ENCODE data around the gene SLC4A1. TPM values are rescaled to one million over a fixed set of nuclear protein-coding genes. Genes with fewer than 3 reads are reported as not detected.

Gene SLC4A1
- total RNA-seq, 1 experiment from 2014 or later = not detected

GRCh38 chr17:44314031-44314430 lies 46.1 kb upstream of the SLC4A1 start (continued):
- no peak for TF ChIP-seq CBFB (CRISPR knock-in tag; IDR thresholded peaks at IDR 0.05; ENCODE audit: low read depth)

DNA sequence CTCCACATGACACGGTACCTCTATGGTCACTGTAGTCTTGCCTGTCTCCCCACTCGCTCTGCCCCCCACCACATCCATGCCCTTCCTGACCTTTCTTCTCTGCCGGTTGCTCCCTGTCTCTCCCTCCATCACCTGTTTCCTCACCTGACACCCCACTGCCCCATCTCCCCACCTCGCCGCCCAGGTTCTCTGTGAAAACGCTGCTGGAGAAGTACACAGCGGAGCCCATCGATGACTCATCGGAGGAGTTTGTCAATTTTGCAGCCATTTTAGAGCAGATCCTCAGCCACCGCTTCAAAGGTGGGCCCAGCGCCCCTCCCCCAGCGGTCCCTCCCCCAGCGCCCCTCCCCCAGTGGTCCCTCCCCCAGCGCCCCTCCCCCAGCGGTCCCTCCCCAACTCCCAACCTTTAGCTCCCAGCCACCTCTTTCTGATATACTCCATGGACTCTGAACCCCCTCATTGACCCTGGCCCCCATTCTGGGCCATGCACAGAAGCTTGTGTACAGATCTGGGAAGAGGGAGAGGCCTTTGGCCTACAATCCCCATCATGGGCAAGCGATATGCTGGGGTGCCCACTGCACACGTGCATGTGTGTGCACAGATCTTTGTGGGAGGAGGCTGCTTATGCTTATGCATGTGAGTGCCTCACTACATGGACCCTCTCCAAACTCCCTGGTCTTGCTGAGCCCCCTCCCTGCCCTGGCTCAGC lies 44.6 kb upstream of the SLC4A1 start:
- DNase-seq (ENCODE audit: low spot score) (no peak), ATAC-seq (no peak)
- Mint-ChIP-seq H3K4me3 (no peak overlapping the region), H3K27me3 (ENCODE audit: low read depth) (peaks cover 35% of the 10 kb centered on the region), H3K9me3 (no peaks in the 10 kb centered on the region), H3K27ac (no peak overlapping the region), H3K36me3 (no peaks in the 10 kb centered on the region), H3K4me1 (peaks cover 44% of the 10 kb centered on the region)
- TF ChIP-seq ATF1 (CRISPR knock-in tag; IDR thresholded peaks at IDR 0.05) (no peak), ZNF232 (CRISPR knock-in tag; IDR thresholded peaks at IDR 0.05) (no peak), MAX (CRISPR knock-in tag; IDR thresholded peaks at IDR 0.05) (no peak), CBFB (CRISPR knock-in tag; IDR thresholded peaks at IDR 0.05; ENCODE audit: low read depth) (no peak)
- TF ChIP-seq, protein P1, sequence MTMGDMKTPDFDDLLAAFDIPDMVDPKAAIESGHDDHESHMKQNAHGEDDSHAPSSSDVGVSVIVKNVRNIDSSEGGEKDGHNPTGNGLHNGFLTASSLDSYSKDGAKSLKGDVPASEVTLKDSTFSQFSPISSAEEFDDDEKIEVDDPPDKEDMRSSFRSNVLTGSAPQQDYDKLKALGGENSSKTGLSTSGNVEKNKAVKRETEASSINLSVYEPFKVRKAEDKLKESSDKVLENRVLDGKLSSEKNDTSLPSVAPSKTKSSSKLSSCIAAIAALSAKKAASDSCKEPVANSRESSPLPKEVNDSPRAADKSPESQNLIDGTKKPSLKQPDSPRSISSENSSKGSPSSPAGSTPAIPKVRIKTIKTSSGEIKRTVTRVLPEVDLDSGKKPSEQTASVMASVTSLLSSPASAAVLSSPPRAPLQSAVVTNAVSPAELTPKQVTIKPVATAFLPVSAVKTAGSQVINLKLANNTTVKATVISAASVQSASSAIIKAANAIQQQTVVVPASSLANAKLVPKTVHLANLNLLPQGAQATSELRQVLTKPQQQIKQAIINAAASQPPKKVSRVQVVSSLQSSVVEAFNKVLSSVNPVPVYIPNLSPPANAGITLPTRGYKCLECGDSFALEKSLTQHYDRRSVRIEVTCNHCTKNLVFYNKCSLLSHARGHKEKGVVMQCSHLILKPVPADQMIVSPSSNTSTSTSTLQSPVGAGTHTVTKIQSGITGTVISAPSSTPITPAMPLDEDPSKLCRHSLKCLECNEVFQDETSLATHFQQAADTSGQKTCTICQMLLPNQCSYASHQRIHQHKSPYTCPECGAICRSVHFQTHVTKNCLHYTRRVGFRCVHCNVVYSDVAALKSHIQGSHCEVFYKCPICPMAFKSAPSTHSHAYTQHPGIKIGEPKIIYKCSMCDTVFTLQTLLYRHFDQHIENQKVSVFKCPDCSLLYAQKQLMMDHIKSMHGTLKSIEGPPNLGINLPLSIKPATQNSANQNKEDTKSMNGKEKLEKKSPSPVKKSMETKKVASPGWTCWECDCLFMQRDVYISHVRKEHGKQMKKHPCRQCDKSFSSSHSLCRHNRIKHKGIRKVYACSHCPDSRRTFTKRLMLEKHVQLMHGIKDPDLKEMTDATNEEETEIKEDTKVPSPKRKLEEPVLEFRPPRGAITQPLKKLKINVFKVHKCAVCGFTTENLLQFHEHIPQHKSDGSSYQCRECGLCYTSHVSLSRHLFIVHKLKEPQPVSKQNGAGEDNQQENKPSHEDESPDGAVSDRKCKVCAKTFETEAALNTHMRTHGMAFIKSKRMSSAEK (CRISPR knock-in tag; IDR thresholded peaks at IDR 0.05; ENCODE audit: borderline replicate concordance) = no peak
- TF ChIP-seq, protein P2, sequence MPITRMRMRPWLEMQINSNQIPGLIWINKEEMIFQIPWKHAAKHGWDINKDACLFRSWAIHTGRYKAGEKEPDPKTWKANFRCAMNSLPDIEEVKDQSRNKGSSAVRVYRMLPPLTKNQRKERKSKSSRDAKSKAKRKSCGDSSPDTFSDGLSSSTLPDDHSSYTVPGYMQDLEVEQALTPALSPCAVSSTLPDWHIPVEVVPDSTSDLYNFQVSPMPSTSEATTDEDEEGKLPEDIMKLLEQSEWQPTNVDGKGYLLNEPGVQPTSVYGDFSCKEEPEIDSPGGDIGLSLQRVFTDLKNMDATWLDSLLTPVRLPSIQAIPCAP (CRISPR knock-in tag; IDR thresholded peaks at IDR 0.05) = no peak
- ChIA-PET CTCF (interaction anchor here (0.6 to 3.2 kb wide), 4 partner anchors 33 to 827 kb away, joined by 3 to 14 read pairs (median 3); no protein-coding TSS in a partner anchor), POLR2A (no interaction called here)

DNA sequence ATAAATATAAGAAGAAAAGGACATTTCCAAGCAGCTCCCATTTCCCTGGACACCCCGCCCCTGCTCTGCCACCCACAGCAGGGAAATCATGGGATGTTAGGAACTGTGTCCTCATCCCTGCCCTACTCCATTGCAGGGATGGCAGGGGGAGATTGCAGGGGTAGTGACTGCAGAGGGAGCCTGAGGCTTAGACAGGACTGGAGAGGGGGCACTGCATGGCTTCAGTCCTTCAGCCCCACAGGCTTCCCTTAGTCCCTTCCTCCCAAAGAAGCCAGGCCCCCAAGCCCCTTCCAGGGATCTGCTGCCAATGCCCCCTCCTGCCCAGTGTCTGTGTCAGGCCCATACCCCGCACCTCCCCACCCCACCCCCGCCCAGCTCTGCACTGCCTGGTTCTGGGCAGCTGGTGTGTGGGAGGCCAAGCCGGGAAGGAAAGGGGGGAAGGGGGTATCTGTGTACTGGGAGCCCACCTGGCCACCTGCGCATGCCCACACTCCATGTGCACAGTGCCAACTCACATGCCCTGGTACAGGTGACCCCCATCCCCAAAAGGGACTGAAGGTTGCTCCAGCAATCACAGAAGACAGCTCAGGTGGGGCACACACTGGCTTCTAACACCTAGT lies 43.7 kb upstream of the SLC4A1 start:
- ChIA-PET POLR2A (interaction anchor here (0.5 kb wide), 1 partner anchor 65 kb away, joined by 5 read pairs; no protein-coding TSS in a partner anchor), CTCF (interaction anchor here (1.0 to 3.2 kb wide), 4 partner anchors 34 to 101 kb away, joined by 3 to 14 read pairs (median 8); partner anchors contain the start of gene FAM171A2)
- DNase-seq (ENCODE audit: low spot score) (no peak), ATAC-seq (no peak)
- H3K36me3 Mint-ChIP-seq = no peaks in the 10 kb centered on the region
- H3K4me3 Mint-ChIP-seq = no peak overlapping the region
- H3K9me3 Mint-ChIP-seq = no peaks in the 10 kb centered on the region
- no peak overlapping the region for H3K27ac Mint-ChIP-seq
- peaks cover 53% of the 10 kb centered on the region for H3K4me1 Mint-ChIP-seq
- peaks cover 34% of the 10 kb centered on the region for H3K27me3 Mint-ChIP-seq (ENCODE audit: low read depth)
- TF ChIP-seq PRRX2 (CRISPR knock-in tag; IDR thresholded peaks at IDR 0.05) = no peak
- TF ChIP-seq ZNF425 (CRISPR knock-in tag; conservative IDR thresholded peaks at IDR 0.05) = no peak
- TF ChIP-seq SOX15 (CRISPR knock-in tag; IDR thresholded peaks at IDR 0.05) = no peak
- TF ChIP-seq, protein P3, sequence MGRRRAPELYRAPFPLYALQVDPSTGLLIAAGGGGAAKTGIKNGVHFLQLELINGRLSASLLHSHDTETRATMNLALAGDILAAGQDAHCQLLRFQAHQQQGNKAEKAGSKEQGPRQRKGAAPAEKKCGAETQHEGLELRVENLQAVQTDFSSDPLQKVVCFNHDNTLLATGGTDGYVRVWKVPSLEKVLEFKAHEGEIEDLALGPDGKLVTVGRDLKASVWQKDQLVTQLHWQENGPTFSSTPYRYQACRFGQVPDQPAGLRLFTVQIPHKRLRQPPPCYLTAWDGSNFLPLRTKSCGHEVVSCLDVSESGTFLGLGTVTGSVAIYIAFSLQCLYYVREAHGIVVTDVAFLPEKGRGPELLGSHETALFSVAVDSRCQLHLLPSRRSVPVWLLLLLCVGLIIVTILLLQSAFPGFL (CRISPR knock-in tag; IDR thresholded peaks at IDR 0.05; ENCODE audit: borderline replicate concordance) = no peak
- no peak for TF ChIP-seq CREB1 (CRISPR knock-in tag; IDR thresholded peaks at IDR 0.05)
- no peak for TF ChIP-seq FOXJ3 (CRISPR knock-in tag; IDR thresholded peaks at IDR 0.05; ENCODE audit: borderline replicate concordance)
- TF ChIP-seq ZNF671 (CRISPR knock-in tag; IDR thresholded peaks at IDR 0.05) = no peak
- TF ChIP-seq AR (CRISPR knock-in tag; IDR thresholded peaks at IDR 0.05) = no peak
- no peak for TF ChIP-seq NFATC4 (CRISPR knock-in tag; IDR thresholded peaks at IDR 0.05)
- TF ChIP-seq, protein P4, sequence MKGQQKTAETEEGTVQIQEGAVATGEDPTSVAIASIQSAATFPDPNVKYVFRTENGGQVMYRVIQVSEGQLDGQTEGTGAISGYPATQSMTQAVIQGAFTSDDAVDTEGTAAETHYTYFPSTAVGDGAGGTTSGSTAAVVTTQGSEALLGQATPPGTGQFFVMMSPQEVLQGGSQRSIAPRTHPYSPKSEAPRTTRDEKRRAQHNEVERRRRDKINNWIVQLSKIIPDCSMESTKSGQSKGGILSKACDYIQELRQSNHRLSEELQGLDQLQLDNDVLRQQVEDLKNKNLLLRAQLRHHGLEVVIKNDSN (CRISPR knock-in tag; IDR thresholded peaks at IDR 0.05) = no peak
- TF ChIP-seq ZNF512 (CRISPR knock-in tag; IDR thresholded peaks at IDR 0.05; ENCODE audit: borderline replicate concordance) = no peak
